Hematopoietic multipotent progenitor cell treated with erythropoietin and hydrocortisone succinate and interleukin-3 and kit ligand, for 17 days (in vitro differentiated cells): ENCODE measurements around the gene DICER1.
"Not testable (repeated sequence)": the region's sequence is repeated elsewhere in the genome, so short reads cannot be mapped to it uniquely, and the experiment has no call there.

Experiments
- DNase-seq: peaks from one replicate; pipeline ENCODE4 v3.0.0-alpha.2; 2015; ENCODE audit warnings: low spot score

Gene DICER1

GRCh38 chr14:95184413-95184790 lies 27.1 kb upstream of the DICER1 start:
- DNase-seq = no peak

- no peak for DNase-seq
Measured at GRCh38 chr14:95183532-95184412, 26.4 kb upstream of the DICER1 start.

- DNase-seq = no peak
Measured at GRCh38 chr14:95183082-95183481, 25.8 kb upstream of the DICER1 start.

GRCh38 chr14:95182379-95182778 lies 25.1 kb upstream of the DICER1 start:
- DNase-seq = no peak

- no peak for DNase-seq
Measured at GRCh38 chr14:95180966-95181741, 23.8 kb upstream of the DICER1 start.

GRCh38 chr14:95175670-95176069 lies 18.3 kb upstream of the DICER1 start:
- not testable (repeated sequence) for DNase-seq

- no peak for DNase-seq
Measured at GRCh38 chr14:95174184-95174792, 17.0 kb upstream of the DICER1 start.

- no peak for DNase-seq
Measured at GRCh38 chr14:95173518-95173917, 16.2 kb upstream of the DICER1 start.

- no peak for DNase-seq
Measured at GRCh38 chr14:95167177-95167576, 9.8 kb upstream of the DICER1 start.

- DNase-seq = no peak
Measured at GRCh38 chr14:95165517-95165916, 8.2 kb upstream of the DICER1 start.

- DNase-seq = no peak
Measured at GRCh38 chr14:95164506-95164905, 7.2 kb upstream of the DICER1 start.

- no peak for DNase-seq
Measured at GRCh38 chr14:95163666-95164065, 6.3 kb upstream of the DICER1 start.

GRCh38 chr14:95163132-95163531 lies 5.8 kb upstream of the DICER1 start:
- DNase-seq = no peak

GRCh38 chr14:95162641-95163040 lies 5.3 kb upstream of the DICER1 start:
- no peak for DNase-seq

GRCh38 chr14:95157048-95157326 lies 342 bp downstream of the DICER1 start:
- DNase-seq = no peak

GRCh38 chr14:95156161-95157047 lies 925 bp downstream of the DICER1 start:
- no peak for DNase-seq

GRCh38 chr14:95155045-95155444 lies 2.3 kb downstream of the DICER1 start:
- no peak for DNase-seq

GRCh38 chr14:95153866-95154265 lies 3.5 kb downstream of the DICER1 start:
- DNase-seq = no peak

- DNase-seq = no peak
Measured at GRCh38 chr14:95151561-95151960, 5.8 kb downstream of the DICER1 start.

GRCh38 chr14:95150910-95151309 lies 6.4 kb downstream of the DICER1 start:
- DNase-seq = no peak

- no peak for DNase-seq
Measured at GRCh38 chr14:95149441-95149840, 7.9 kb downstream of the DICER1 start.

GRCh38 chr14:95147597-95147996 lies 9.7 kb downstream of the DICER1 start:
- DNase-seq = no peak
